HCT116 (cell line): Measurements from ENCODE around the gene THADA. TPM values are rescaled to one million over a fixed set of nuclear protein-coding genes. Genes with fewer than 3 reads are reported as not detected.

ENCODE experiments used
- ATAC-seq: fragments of 200-7000 bp; cut with Tn5 transposase; 2 replicates; pipeline ENCODE4 v1.9.1; 2020; ENCODE audit warnings: mild to moderate bottlenecking, moderate library complexity
- BruUV-seq: library from RNA; stranded (reverse); fragments of 400-500 nt; replicated peaks from 2 replicates; lab custom pipeline; 2021; lab: Mats Ljungman, UMichigan
- CTCF ChIA-PET: fragments of 300-600 bp; sonication (Branson Sonifier 250); formaldehyde crosslinking; loops from one replicate; lab custom pipeline; 2021; ENCODE audit warnings: antibody characterized with exemption; lab: Charles Lee
- POLR2A ChIA-PET: fragments of 300-600, 350-600 bp; sonication (Branson Sonifier 250); formaldehyde crosslinking; loops from one replicate; lab custom pipeline; 2021; ENCODE audit warnings: antibody characterized with exemption; lab: Charles Lee
- RAD21 ChIA-PET, 2 experiments: fragments of 300-600 bp; sonication (Branson Sonifier 250); formaldehyde crosslinking; loops; one replicate each; lab custom pipeline; 2023; ENCODE audit warnings: low total read pairs in 2 of 2; ENCODE audit not compliant: uncharacterized antibody in 2 of 2, unreplicated experiment in 2 of 2, low non-redundant PET in 1 of 2; lab: Charles Lee
- DNase-seq: peaks from one replicate; pipeline ENCODE4 v3.0.0-alpha.2; 2010; ENCODE audit warnings: low read depth, low spot score
- H2AFZ ChIP-seq: fragments of 200-600 bp; shearing (Covaris generic), sonication (generic); 2 replicates; pipeline ENCODE4 v1.6.1; 2017; ENCODE audit warnings: low read depth, mixed run types, mixed read lengths, antibody characterized with exemption, low read length; ENCODE audit not compliant: poor library complexity, severe bottlenecking
- H3K27ac ChIP-seq: 2 replicates; pipeline ENCODE4 v1.5.1; 2012; ENCODE audit warnings: low read depth, low read length
- H3K27me3 ChIP-seq: fragments of 200-600 bp; sonication (generic); 2 replicates; pipeline ENCODE4 v1.6.1; 2016; ENCODE audit warnings: mixed run types, low read length, mixed read lengths; ENCODE audit not compliant: insufficient read depth
- H3K36me3 ChIP-seq, 2 experiments: fragments of 200-500 bp in 1 of 2; fragments of 200-600 bp in 1 of 2; sonication (Bioruptor generic) in 1 of 2; sonication (generic) in 1 of 2; 2 replicates each; pipeline versions ENCODE4 v1.5.1 to v1.6.1; 2014 to 2016; ENCODE audit warnings: low read length in 2 of 2, inconsistent platforms in 1 of 2, mixed read lengths in 1 of 2, mixed run types in 1 of 2; ENCODE audit not compliant: insufficient read depth in 2 of 2, control insufficient read depth in 1 of 2
- H3K4me1 ChIP-seq, 2 experiments: fragments of 200-600 bp in 1 of 2; sonication (generic) in 1 of 2; 2 replicates each; pipeline versions ENCODE4 v1.5.1 to v1.6.1; 2012 to 2017; ENCODE audit warnings: low read length in 2 of 2, inconsistent platforms in 1 of 2, mild to moderate bottlenecking in 1 of 2, mixed read lengths in 1 of 2, mixed run types in 1 of 2, moderate library complexity in 1 of 2; ENCODE audit not compliant: insufficient read depth in 2 of 2, control insufficient read depth in 1 of 2
- H3K4me2 ChIP-seq: fragments of 200-600 bp; sonication (generic); 2 replicates; pipeline ENCODE4 v1.6.1; 2017; ENCODE audit warnings: mixed run types, low read length, mixed read lengths
- H3K4me3 ChIP-seq, 2 experiments: fragments of 200-600 bp in 1 of 2; sonication (generic) in 1 of 2; replicated peaks in 1 of 2; 2 replicates each; pipeline ENCODE4 v1.5.1; 2011 to 2016; ENCODE audit warnings: low read length in 2 of 2, control low read depth in 1 of 2, low read depth in 1 of 2, mild to moderate bottlenecking in 1 of 2, mixed read lengths in 1 of 2, mixed run types in 1 of 2
- H3K79me2 ChIP-seq: fragments of 200-600 bp; sonication (generic); 2 replicates; pipeline ENCODE4 v1.6.1; 2017; ENCODE audit warnings: mild to moderate bottlenecking, mixed run types, low read length, moderate library complexity, mixed read lengths; ENCODE audit not compliant: insufficient read depth
- H3K9ac ChIP-seq: fragments of 200-600 bp; sonication (generic); 2 replicates; pipeline ENCODE4 v1.6.1; 2016; ENCODE audit warnings: low read length, mixed read lengths
- H3K9me2 ChIP-seq: fragments of 200-600 bp; sonication (generic), shearing (Covaris generic); 2 replicates; pipeline ENCODE4 v1.6.1; 2017; ENCODE audit warnings: mixed run types, mild to moderate bottlenecking, moderate library complexity; ENCODE audit not compliant: insufficient read depth
- H3K9me3 ChIP-seq, 2 experiments: fragments of 200-500 bp in 1 of 2; fragments of 200-600 bp in 1 of 2; sonication (Bioruptor generic) in 1 of 2; sonication (generic) in 1 of 2; 2 replicates each; pipeline ENCODE4 v1.6.1; 2014 to 2017; ENCODE audit warnings: low read length in 2 of 2, mixed read lengths in 2 of 2, inconsistent platforms in 1 of 2, low read depth in 1 of 2, mild to moderate bottlenecking in 1 of 2, mixed run types in 1 of 2, moderate library complexity in 1 of 2; ENCODE audit not compliant: control insufficient read depth in 1 of 2, insufficient read depth in 1 of 2
- H4K20me1 ChIP-seq: fragments of 200-600 bp; sonication (generic), shearing (Covaris generic); 2 replicates; pipeline ENCODE4 v1.6.1; 2017; ENCODE audit warnings: mixed run types, mild to moderate bottlenecking, moderate library complexity; ENCODE audit not compliant: insufficient read depth
- ATF3 ChIP-seq: IDR thresholded peaks from 2 replicates; pipeline ENCODE4 v1.6.1; 2012
- CBX3 ChIP-seq: IDR thresholded peaks from 2 replicates; pipeline ENCODE4 v1.6.1; 2012; ENCODE audit warnings: low read depth
- CEBPB ChIP-seq: IDR thresholded peaks from 2 replicates; pipeline ENCODE4 v1.6.1; 2012; ENCODE audit warnings: low read depth
- CTCF ChIP-seq, 3 experiments: fragments of 200-600 bp in 1 of 3; sonication (generic) in 1 of 3; IDR thresholded peaks in 2 of 3; conservative IDR thresholded peaks in 1 of 3; 2 replicates each; pipeline ENCODE4 v1.5.1; 2012 to 2017; ENCODE audit warnings: low read depth in 2 of 3, low read length in 2 of 3, antibody characterized with exemption in 1 of 3, borderline replicate concordance in 1 of 3, control low read depth in 1 of 3, mild to moderate bottlenecking in 1 of 3, mixed read lengths in 1 of 3, mixed run types in 1 of 3, moderate library complexity in 1 of 3; ENCODE audit not compliant: insufficient read depth in 1 of 3
- EGR1 ChIP-seq: IDR thresholded peaks from 2 replicates; pipeline ENCODE4 v1.6.1; 2012; ENCODE audit warnings: low read depth
- ELF1 ChIP-seq: IDR thresholded peaks from 2 replicates; pipeline ENCODE4 v1.6.1; 2012; ENCODE audit warnings: low read depth, borderline replicate concordance
- EZH2 ChIP-seq: fragments of 200-600 bp; sonication (generic); IDR thresholded peaks from 2 replicates; pipeline ENCODE4 v1.6.1; 2017; ENCODE audit warnings: antibody characterized with exemption, mixed run types
- EZH2phosphoT487 ChIP-seq: fragments of 200-600 bp; IDR thresholded peaks from 2 replicates; pipeline ENCODE4 v1.6.1; 2018; ENCODE audit warnings: antibody characterized with exemption, borderline replicate concordance
- JUND ChIP-seq: IDR thresholded peaks from 2 replicates; pipeline ENCODE4 v1.6.1; 2012
- MAX ChIP-seq: IDR thresholded peaks from 2 replicates; pipeline ENCODE4 v1.6.1; 2012
- POLR2A ChIP-seq: IDR thresholded peaks from 2 replicates; pipeline ENCODE4 v1.7.0; 2011; ENCODE audit warnings: borderline replicate concordance; ENCODE audit not compliant: insufficient read depth, insufficient read length; ENCODE audit errors: extremely low read depth
- POLR2AphosphoS5 ChIP-seq: IDR thresholded peaks from 2 replicates; pipeline ENCODE4 v1.6.1; 2011; ENCODE audit warnings: mild to moderate bottlenecking, low read depth, low read length, moderate library complexity
- RAD21 ChIP-seq: IDR thresholded peaks from 2 replicates; pipeline ENCODE4 v1.6.1; 2012; ENCODE audit warnings: low read depth, mild to moderate bottlenecking
- SIN3A ChIP-seq: IDR thresholded peaks from 2 replicates; pipeline ENCODE4 v1.6.1; 2012; ENCODE audit warnings: low read depth
- SP1 ChIP-seq: IDR thresholded peaks from 2 replicates; pipeline ENCODE4 v1.6.1; 2012; ENCODE audit warnings: low read depth
- SRF ChIP-seq: IDR thresholded peaks from 2 replicates; pipeline ENCODE4 v1.6.1; 2012; ENCODE audit warnings: low read depth
- TCF7L2 ChIP-seq: IDR thresholded peaks from 2 replicates; pipeline ENCODE4 v1.7.0; 2011; ENCODE audit warnings: borderline replicate concordance, inconsistent platforms; ENCODE audit not compliant: insufficient read depth, insufficient read length; ENCODE audit errors: extremely low read depth
- ZFX ChIP-seq: fragments of 450-650 bp; IDR thresholded peaks from 2 replicates; pipeline ENCODE4 v1.6.1; 2017
- ZNF274 ChIP-seq: fragments of 200-500 bp; sonication (Bioruptor generic); IDR thresholded peaks from 2 replicates; pipeline ENCODE4 v1.6.1; 2014; ENCODE audit warnings: mild to moderate bottlenecking, low read depth, low read length, inconsistent platforms
- intact Hi-C: fragments of 100-400 bp; cut with micrococcal nuclease; formaldehyde crosslinking; loops from 2 replicates; pipeline ENCODE4 v1.10.0; 2022
- total RNA-seq: library from RNA; stranded (reverse); gene quantifications from one replicate; pipeline ENCODE4 v1.2.1, GENCODE V29; 2021; ENCODE audit not compliant: unreplicated experiment
- TF ChIP-seq, protein P1 (sequence below): IDR thresholded peaks from 2 replicates; pipeline ENCODE4 v1.6.1; 2011; ENCODE audit warnings: mild to moderate bottlenecking, low read length, moderate library complexity; ENCODE audit not compliant: insufficient replicate concordance; ENCODE audit errors: extremely low read depth

Gene THADA
- total RNA-seq, 1 experiment from 2014 or later, result 30.7 TPM

GRCh38 chr2:43305012-43305411, 290.8 kb downstream of the THADA start:
- no peaks in the 10 kb centered on the region for H4K20me1 ChIP-seq
- DNase-seq, result no peak
- no peaks in the 10 kb centered on the region for H3K27me3 ChIP-seq
- H3K4me1 ChIP-seq, result peaks cover 0 to 22% of the 10 kb centered on the region in 2 experiments; a peak in 2 of 4 replicates
- H3K79me2 ChIP-seq, result no peaks in the 10 kb centered on the region
- no peak for TF ChIP-seq ZNF274
- no peak for TF ChIP-seq POLR2AphosphoS5
- no peak for TF ChIP-seq RAD21
- TF ChIP-seq ATF3, result no peak
- TF ChIP-seq EGR1, result no peak
- TF ChIP-seq JUND, result no peak
- TF ChIP-seq CTCF (IDR thresholded peaks at IDR 0.05 in 2 of 3, conservative IDR thresholded peaks at IDR 0.05 in 1 of 3; ENCODE audit: borderline replicate concordance in 1 of 3, insufficient read depth in 1 of 3, low read depth in 2 of 3, low read length in 2 of 3), result no peak
- TF ChIP-seq SRF, result no peak
- TF ChIP-seq EZH2, result no peak
- TF ChIP-seq MAX, result no peak
- TF ChIP-seq ZFX, result no peak
- TF ChIP-seq, protein P1, sequence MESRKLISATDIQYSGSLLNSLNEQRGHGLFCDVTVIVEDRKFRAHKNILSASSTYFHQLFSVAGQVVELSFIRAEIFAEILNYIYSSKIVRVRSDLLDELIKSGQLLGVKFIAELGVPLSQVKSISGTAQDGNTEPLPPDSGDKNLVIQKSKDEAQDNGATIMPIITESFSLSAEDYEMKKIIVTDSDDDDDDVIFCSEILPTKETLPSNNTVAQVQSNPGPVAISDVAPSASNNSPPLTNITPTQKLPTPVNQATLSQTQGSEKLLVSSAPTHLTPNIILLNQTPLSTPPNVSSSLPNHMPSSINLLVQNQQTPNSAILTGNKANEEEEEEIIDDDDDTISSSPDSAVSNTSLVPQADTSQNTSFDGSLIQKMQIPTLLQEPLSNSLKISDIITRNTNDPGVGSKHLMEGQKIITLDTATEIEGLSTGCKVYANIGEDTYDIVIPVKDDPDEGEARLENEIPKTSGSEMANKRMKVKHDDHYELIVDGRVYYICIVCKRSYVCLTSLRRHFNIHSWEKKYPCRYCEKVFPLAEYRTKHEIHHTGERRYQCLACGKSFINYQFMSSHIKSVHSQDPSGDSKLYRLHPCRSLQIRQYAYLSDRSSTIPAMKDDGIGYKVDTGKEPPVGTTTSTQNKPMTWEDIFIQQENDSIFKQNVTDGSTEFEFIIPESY, result no peak
- no peak for TF ChIP-seq SIN3A
- TF ChIP-seq EZH2phosphoT487, result no peak
- TF ChIP-seq POLR2A, result no peak
- TF ChIP-seq TCF7L2, result no peak
- no peak for TF ChIP-seq CEBPB
- TF ChIP-seq CBX3, result no peak
- TF ChIP-seq SP1, result no peak
- TF ChIP-seq ELF1, result no peak
- TF ChIP-seq, all 23 proteins: peak for 0
- Histone ChIP-seq H3K27ac (no peak overlapping the region), H3K36me3 (no peaks in the 10 kb centered on the region), H3K9me2 (no peaks in the 10 kb centered on the region), H3K4me2 (no peak overlapping the region), H3K4me3 (no peak overlapping the region), H3K9me3 (no peaks in the 10 kb centered on the region), H3K9ac (no peak overlapping the region), H2AFZ (no peak overlapping the region)
- no peak for ATAC-seq
- POLR2A ChIA-PET, result no interaction called here
- CTCF ChIA-PET, result no interaction called here
- no TSS peak for BruUV-seq
- intact Hi-C loops, result no loop called here
- RAD21 ChIA-PET, result no interaction called here
